Panc1 (cell line): ENCODE measurements around the gene SLC6A6.

ENCODE experiments used
- POLR2AphosphoS5 ChIP-seq: IDR thresholded peaks from 2 replicates; pipeline ENCODE4 v1.6.1; 2012; ENCODE audit warnings: mild to moderate bottlenecking, low read depth, low read length, moderate library complexity
- SIN3A ChIP-seq: IDR thresholded peaks from 2 replicates; pipeline ENCODE4 v1.6.1; 2012; ENCODE audit warnings: low read depth, mild to moderate bottlenecking, low read length, moderate library complexity, borderline replicate concordance; ENCODE audit not compliant: insufficient read depth
- TCF7L2 ChIP-seq: IDR thresholded peaks from 2 replicates; pipeline ENCODE4 v1.6.1; 2011; ENCODE audit warnings: mild to moderate bottlenecking, low read depth, low read length, inconsistent platforms
- TF ChIP-seq, protein P1 (sequence below): fragments of 450-650 bp; IDR thresholded peaks from 2 replicates; pipeline ENCODE4 v1.5.1; 2017; ENCODE audit warnings: mild to moderate bottlenecking
- TF ChIP-seq, protein P2 (sequence below), 2 experiments: IDR thresholded peaks; 2 replicates each; pipeline ENCODE4 v1.6.1; 2011 to 2012; ENCODE audit warnings: low read depth in 2 of 2, control low read depth in 1 of 2, low read length in 1 of 2, mild to moderate bottlenecking in 1 of 2, moderate library complexity in 1 of 2; ENCODE audit not compliant: insufficient read depth in 1 of 2

DNA sequence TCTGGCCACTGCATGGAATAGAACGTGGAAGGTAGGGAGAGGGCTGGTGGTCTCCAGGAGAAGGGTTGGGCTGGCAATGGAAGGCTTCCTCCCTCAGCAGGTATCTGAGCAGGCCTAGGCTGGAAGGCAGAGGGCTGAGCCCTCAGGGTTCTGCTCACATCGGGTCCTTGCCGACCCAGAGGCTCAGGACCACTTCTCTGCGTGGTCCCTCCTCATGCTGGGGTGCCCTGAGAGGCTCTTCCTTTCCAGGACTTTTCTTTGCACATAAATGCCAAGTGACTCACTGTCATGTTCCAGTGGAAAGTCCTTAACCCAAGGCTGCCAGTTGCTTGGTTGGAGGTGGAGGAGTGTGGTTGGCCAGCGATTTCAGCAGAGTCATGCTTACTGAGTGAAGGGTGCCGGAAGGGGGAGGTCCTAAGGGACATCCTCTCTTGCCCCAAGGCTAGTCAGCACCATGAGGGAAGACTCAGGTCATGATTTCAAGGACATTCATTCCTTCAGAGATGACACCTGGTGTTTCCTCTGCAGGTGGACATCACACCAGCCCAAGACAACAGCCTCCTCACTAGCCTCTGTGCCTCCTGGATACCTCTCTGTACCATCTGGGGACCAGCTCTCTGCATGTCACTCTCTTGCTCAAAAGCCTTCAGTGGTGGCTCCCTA lies 8.2 kb downstream of the SLC6A6 start:
- TF ChIP-seq, protein P1, sequence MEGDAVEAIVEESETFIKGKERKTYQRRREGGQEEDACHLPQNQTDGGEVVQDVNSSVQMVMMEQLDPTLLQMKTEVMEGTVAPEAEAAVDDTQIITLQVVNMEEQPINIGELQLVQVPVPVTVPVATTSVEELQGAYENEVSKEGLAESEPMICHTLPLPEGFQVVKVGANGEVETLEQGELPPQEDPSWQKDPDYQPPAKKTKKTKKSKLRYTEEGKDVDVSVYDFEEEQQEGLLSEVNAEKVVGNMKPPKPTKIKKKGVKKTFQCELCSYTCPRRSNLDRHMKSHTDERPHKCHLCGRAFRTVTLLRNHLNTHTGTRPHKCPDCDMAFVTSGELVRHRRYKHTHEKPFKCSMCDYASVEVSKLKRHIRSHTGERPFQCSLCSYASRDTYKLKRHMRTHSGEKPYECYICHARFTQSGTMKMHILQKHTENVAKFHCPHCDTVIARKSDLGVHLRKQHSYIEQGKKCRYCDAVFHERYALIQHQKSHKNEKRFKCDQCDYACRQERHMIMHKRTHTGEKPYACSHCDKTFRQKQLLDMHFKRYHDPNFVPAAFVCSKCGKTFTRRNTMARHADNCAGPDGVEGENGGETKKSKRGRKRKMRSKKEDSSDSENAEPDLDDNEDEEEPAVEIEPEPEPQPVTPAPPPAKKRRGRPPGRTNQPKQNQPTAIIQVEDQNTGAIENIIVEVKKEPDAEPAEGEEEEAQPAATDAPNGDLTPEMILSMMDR = no peak
- TF ChIP-seq, protein P2, sequence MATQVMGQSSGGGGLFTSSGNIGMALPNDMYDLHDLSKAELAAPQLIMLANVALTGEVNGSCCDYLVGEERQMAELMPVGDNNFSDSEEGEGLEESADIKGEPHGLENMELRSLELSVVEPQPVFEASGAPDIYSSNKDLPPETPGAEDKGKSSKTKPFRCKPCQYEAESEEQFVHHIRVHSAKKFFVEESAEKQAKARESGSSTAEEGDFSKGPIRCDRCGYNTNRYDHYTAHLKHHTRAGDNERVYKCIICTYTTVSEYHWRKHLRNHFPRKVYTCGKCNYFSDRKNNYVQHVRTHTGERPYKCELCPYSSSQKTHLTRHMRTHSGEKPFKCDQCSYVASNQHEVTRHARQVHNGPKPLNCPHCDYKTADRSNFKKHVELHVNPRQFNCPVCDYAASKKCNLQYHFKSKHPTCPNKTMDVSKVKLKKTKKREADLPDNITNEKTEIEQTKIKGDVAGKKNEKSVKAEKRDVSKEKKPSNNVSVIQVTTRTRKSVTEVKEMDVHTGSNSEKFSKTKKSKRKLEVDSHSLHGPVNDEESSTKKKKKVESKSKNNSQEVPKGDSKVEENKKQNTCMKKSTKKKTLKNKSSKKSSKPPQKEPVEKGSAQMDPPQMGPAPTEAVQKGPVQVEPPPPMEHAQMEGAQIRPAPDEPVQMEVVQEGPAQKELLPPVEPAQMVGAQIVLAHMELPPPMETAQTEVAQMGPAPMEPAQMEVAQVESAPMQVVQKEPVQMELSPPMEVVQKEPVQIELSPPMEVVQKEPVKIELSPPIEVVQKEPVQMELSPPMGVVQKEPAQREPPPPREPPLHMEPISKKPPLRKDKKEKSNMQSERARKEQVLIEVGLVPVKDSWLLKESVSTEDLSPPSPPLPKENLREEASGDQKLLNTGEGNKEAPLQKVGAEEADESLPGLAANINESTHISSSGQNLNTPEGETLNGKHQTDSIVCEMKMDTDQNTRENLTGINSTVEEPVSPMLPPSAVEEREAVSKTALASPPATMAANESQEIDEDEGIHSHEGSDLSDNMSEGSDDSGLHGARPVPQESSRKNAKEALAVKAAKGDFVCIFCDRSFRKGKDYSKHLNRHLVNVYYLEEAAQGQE (IDR thresholded peaks at IDR 0.05; ENCODE audit: insufficient read depth in 1 of 2, low read depth in 2 of 2, low read length in 1 of 2) = no peak
- TF ChIP-seq TCF7L2 = no peak
- no peak for TF ChIP-seq POLR2AphosphoS5
- TF ChIP-seq SIN3A = no peak
